HepG2 (cell line): ENCODE data around the gene TPI1. TPM values are rescaled to one million over a fixed set of nuclear protein-coding genes. Genes with fewer than 3 reads are reported as not detected.

Source experiments
- ARID5B ChIP-seq: IDR thresholded peaks from 2 replicates; pipeline ENCODE4 v1.4.0; 2020; ENCODE audit warnings: mild to moderate bottlenecking, missing genetic modification reagents
- FOXK1 ChIP-seq: sonication (generic); formaldehyde crosslinking; IDR thresholded peaks from 2 replicates; pipeline ENCODE4 v1.4.0; 2020; ENCODE audit warnings: low read depth, missing genetic modification reagents, borderline replicate concordance
- HMG20B ChIP-seq: conservative IDR thresholded peaks from 2 replicates; pipeline ENCODE4 v1.6.1; 2016; ENCODE audit warnings: missing genetic modification reagents, missing compliant biosample characterization
- IRF1 ChIP-seq: sonication (generic); formaldehyde crosslinking; IDR thresholded peaks from 2 replicates; pipeline ENCODE4 v1.4.0; 2020; ENCODE audit warnings: low read depth, mild to moderate bottlenecking, missing genetic modification reagents
- KLF11 ChIP-seq: IDR thresholded peaks from 2 replicates; pipeline ENCODE4 v1.6.1; 2016; ENCODE audit warnings: missing compliant biosample characterization
- PCBP1 ChIP-seq: fragments of 200-400 bp; formaldehyde crosslinking; IDR thresholded peaks from 2 replicates; pipeline ENCODE4 v1.6.1; 2017; ENCODE audit warnings: mild to moderate bottlenecking, low read depth, low read length, borderline replicate concordance
- PRMT3 ChIP-seq: sonication (generic); formaldehyde crosslinking; IDR thresholded peaks from 2 replicates; pipeline ENCODE4 v1.8.1; 2022; ENCODE audit warnings: low read depth, mild to moderate bottlenecking, moderate library complexity, missing genetic modification reagents, borderline replicate concordance
- RNF2 ChIP-seq: fragments of 450-650 bp; conservative IDR thresholded peaks from 2 replicates; pipeline ENCODE4 v1.6.1; 2016; ENCODE audit warnings: low read depth
- TP53 ChIP-seq: sonication (generic); formaldehyde crosslinking; conservative IDR thresholded peaks from 2 replicates; pipeline ENCODE4 v1.4.0; 2020; ENCODE audit warnings: missing genetic modification reagents
- ZBTB37 ChIP-seq: sonication (generic); formaldehyde crosslinking; IDR thresholded peaks from 2 replicates; pipeline ENCODE4 v1.4.0; 2020; ENCODE audit warnings: mild to moderate bottlenecking, missing genetic modification reagents
- ZBTB8A ChIP-seq: sonication (generic); formaldehyde crosslinking; IDR thresholded peaks from 2 replicates; pipeline ENCODE4 v1.4.0; 2020; ENCODE audit warnings: mild to moderate bottlenecking, low read depth, missing genetic modification reagents, borderline replicate concordance
- ZNF530 ChIP-seq: sonication (generic); formaldehyde crosslinking; IDR thresholded peaks from 2 replicates; pipeline ENCODE4 v1.5.0; 2020; ENCODE audit warnings: low read depth, mild to moderate bottlenecking, missing genetic modification reagents
- polyA plus RNA-seq, 8 experiments: library from polyadenylated mRNA; depleted of rRNA in 3 of 8; stranded (reverse) in 7 of 8; unstranded in 1 of 8; fragments of >200 nt; fragmentation: Illumina TruSeq in 4 of 8; extraction: Trizol in 4 of 8; gene quantifications; 2 replicates each; pipeline versions ENCODE4 v1.2.1 to v1.2.3, GENCODE V29; 2011 to 2016; ENCODE audit warnings: low read depth in 4 of 8, missing spikeins in 1 of 8, mixed read lengths in 1 of 8; ENCODE audit not compliant: insufficient read depth in 1 of 8
- total RNA-seq, 5 experiments: library from RNA; depleted of rRNA; stranded (reverse); fragments of >200 nt; fragmentation: Illumina TruSeq; extraction: Trizol; gene quantifications; 2 replicates each; pipeline ENCODE4 v1.2.3, GENCODE V29; 2016; ENCODE audit warnings: low read depth in 1 of 5

The TPI1 gene
- total and polyA plus RNA-seq, 2 of the 13 experiments (the other 11 are each of a cell fraction or from before 2014, with no cell fraction given) = 945 to 2,535 TPM

- no peak for TF ChIP-seq FOXK1 (CRISPR knock-in tag)
- no peak for TF ChIP-seq IRF1 (CRISPR knock-in tag)
- no peak for TF ChIP-seq HMG20B (CRISPR knock-in tag)
- no peak for TF ChIP-seq ZBTB8A (CRISPR knock-in tag)
- TF ChIP-seq RNF2 = no peak
- TF ChIP-seq PRMT3 = no peak
- TF ChIP-seq TP53 = no peak
- no peak for TF ChIP-seq KLF11
- no peak for TF ChIP-seq ARID5B (CRISPR knock-in tag)
- no peak for TF ChIP-seq ZNF530 (CRISPR knock-in tag)
- TF ChIP-seq ZBTB37 = no peak
- TF ChIP-seq PCBP1 = no peak
Measured at GRCh38 chr12:6871052-6871957, 4.0 kb downstream of the TPI1 start (continued).
